ENCODE measurements around the gene EPS8L2. TPM values are rescaled to one million over a fixed set of nuclear protein-coding genes. Genes with fewer than 3 reads are reported as not detected.

Gene EPS8L2
- total and polyA plus RNA-seq, 2 of the 4 experiments (the other 2 are of a cell fraction) = 17.2 to 39.4 TPM

DNA sequence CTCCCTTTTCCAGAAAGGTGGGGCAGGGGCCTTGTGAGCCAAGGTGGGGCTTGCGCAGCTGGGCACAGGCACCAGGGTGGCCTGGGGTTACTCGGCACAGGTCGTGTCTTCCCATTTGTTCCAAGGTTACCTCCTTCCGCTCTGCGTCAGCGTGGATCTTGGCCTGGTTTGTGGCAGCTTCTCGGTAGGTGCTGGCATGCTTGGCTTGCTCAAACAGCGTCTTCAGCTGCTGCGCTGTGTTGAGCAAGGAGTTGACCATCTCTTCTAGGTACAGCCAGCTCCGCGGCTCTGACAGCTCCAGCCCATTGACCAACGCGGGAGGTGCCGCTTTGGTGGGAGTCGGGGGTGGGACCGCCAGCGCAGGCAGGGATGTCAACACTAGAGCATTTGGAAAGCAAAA, 31.6 kb upstream of the EPS8L2 start:
- dilution Hi-C loops (cut with HindIII; ENCODE audit: low sequenced_read_pairs, unreplicated experiment) = no loop called here
- H3K14ac ChIP-seq (replicated peaks; ENCODE audit: low read depth, low read length) = no peak overlapping the region
- no peak overlapping the region for H3K4ac ChIP-seq (ENCODE audit: low read depth, low read length)
- H3K9me1 ChIP-seq (ENCODE audit: insufficient read depth, low read length) = 0 out of 2 replicates have a peak, but pooled peaks cover 2% of the 10 kb centered on the region
- intact Hi-C loops (cut with micrococcal nuclease) = no loop called here
- WGBS, 2 experiments (ENCODE audit: extremely low coverage in 2 of 2, insufficient read length in 1 of 2) = 99% methylated on average over 9 of the region's 17 CpGs; no CpG with 5 or more reads in 1 of the 2 experiments
- ATAC-seq (ENCODE audit: low read depth) = no peak
- CTCF ChIA-PET = no interaction called here
- H2AK9ac ChIP-seq (replicated peaks; ENCODE audit: low read depth, low read length, poor library complexity) = peak overlapping the region; percentile 78
- TF ChIP-seq POLR2A (IDR thresholded peaks at IDR 0.05; ENCODE audit: low read depth, low read length) (no peak), MXI1 (IDR thresholded peaks at IDR 0.05; ENCODE audit: borderline replicate concordance, low read depth, low read length) (no peak), BHLHE40 (IDR thresholded peaks at IDR 0.05; ENCODE audit: low read depth, low read length) (no peak), MAZ (IDR thresholded peaks at IDR 0.05; ENCODE audit: borderline replicate concordance, low read depth, low read length) (no peak), MAFK (IDR thresholded peaks at IDR 0.05; ENCODE audit: low read depth, low read length) (no peak), CTCF (conservative IDR thresholded peaks at IDR 0.05; ENCODE audit: low read depth, low read length) (no peak), SMC3 (IDR thresholded peaks at IDR 0.05; ENCODE audit: low read depth, low read length) (no peak), RFX5 (IDR thresholded peaks at IDR 0.05; ENCODE audit: low read depth, low read length) (no peak), CEBPB (IDR thresholded peaks at IDR 0.05; ENCODE audit: low read depth, low read length) (no peak), NFE2L2 (IDR thresholded peaks at IDR 0.05; ENCODE audit: low read depth, low read length) (no peak), RCOR1 (IDR thresholded peaks at IDR 0.05; ENCODE audit: insufficient replicate concordance, low read length) (no peak), CHD1 (IDR thresholded peaks at IDR 0.05; ENCODE audit: low read depth, low read length) (no peak), FOS (IDR thresholded peaks at IDR 0.05; ENCODE audit: low read depth, low read length) (no peak), RAD21 (IDR thresholded peaks at IDR 0.05; ENCODE audit: low read length) (no peak), ELK1 (IDR thresholded peaks at IDR 0.05; ENCODE audit: borderline replicate concordance, low read depth, low read length) (no peak)
- TF ChIP-seq, protein P1, sequence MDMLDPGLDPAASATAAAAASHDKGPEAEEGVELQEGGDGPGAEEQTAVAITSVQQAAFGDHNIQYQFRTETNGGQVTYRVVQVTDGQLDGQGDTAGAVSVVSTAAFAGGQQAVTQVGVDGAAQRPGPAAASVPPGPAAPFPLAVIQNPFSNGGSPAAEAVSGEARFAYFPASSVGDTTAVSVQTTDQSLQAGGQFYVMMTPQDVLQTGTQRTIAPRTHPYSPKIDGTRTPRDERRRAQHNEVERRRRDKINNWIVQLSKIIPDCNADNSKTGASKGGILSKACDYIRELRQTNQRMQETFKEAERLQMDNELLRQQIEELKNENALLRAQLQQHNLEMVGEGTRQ (IDR thresholded peaks at IDR 0.05; ENCODE audit: low read depth, low read length) = no peak
- H2BK20ac ChIP-seq (ENCODE audit: low read depth, low read length) = no peak overlapping the region
- no peak overlapping the region for H2AK5ac ChIP-seq (ENCODE audit: low read depth, low read length)
- H4K20me1 ChIP-seq (ENCODE audit: insufficient read depth, low read length) = no peaks in the 10 kb centered on the region; the same call in none of the 2 replicates
- H3K79me1 ChIP-seq (ENCODE audit: low read depth in 1 of 2, low read length in 2 of 2) = no peaks in the 10 kb centered on the region; a peak in 2 of 4 replicates
- no peak for DNase-seq
- H3K27ac ChIP-seq (ENCODE audit: insufficient read depth, low read length) = no peak overlapping the region
- H3K9ac ChIP-seq (ENCODE audit: low read depth, low read length) = no peak overlapping the region
- no peak overlapping the region for H4K5ac ChIP-seq (ENCODE audit: low read depth, low read length)
- H3K36me3 ChIP-seq (ENCODE audit: control insufficient read depth, insufficient read depth, low read length) = peaks cover 33% of the 10 kb centered on the region
- H3K4me2 ChIP-seq (ENCODE audit: low read depth, low read length) = no peak overlapping the region
- H3K4me1 ChIP-seq (ENCODE audit: control insufficient read depth, insufficient read depth, low read length) = no peaks in the 10 kb centered on the region
- H3K56ac ChIP-seq (ENCODE audit: extremely low read depth, insufficient read depth, low read length) = no peak overlapping the region
- POLR2A ChIA-PET (ENCODE audit: unreplicated experiment) = no interaction called here
- H4K8ac ChIP-seq (ENCODE audit: low read depth in 2 of 2, low read length in 2 of 2) = no peak overlapping the region
- no peak overlapping the region for H3K4me3 ChIP-seq (ENCODE audit: insufficient read depth, low read depth, low read length)
- in situ Hi-C loops (cut with MboI; ENCODE audit: low sequenced_read_pairs) = no loop called here
- no peak overlapping the region for H2BK5ac ChIP-seq (ENCODE audit: low read depth, low read length, poor library complexity, severe bottlenecking)
- BruUV-seq (replicated peaks) = no TSS peak
- H3K9me3 ChIP-seq (ENCODE audit: control insufficient read depth, insufficient read depth, low read length) = no peaks in the 10 kb centered on the region
- no peak overlapping the region for H2BK120ac ChIP-seq (ENCODE audit: low read depth, low read length)
- H3K23ac ChIP-seq (ENCODE audit: low read depth, low read length) = no peak overlapping the region
- no peak overlapping the region for H3K18ac ChIP-seq (ENCODE audit: low read depth, low read length)
- H2AFZ ChIP-seq (replicated peaks; ENCODE audit: low read length, poor library complexity) = no peak overlapping the region
- H2BK15ac ChIP-seq (ENCODE audit: low read depth, low read length) = no peak overlapping the region
- H4K91ac ChIP-seq (ENCODE audit: insufficient read depth, low read depth, low read length) = no peak overlapping the region
- no peaks in the 10 kb centered on the region for H3K27me3 ChIP-seq (ENCODE audit: control insufficient read depth, insufficient read depth, low read length)
